GM18951 (cell line): Measurements from ENCODE around the gene ENDOG.
"Not testable (repeated sequence)": the region's sequence is repeated elsewhere in the genome, so short reads cannot be mapped to it uniquely, and the experiment has no call there.

Source experiments
- POLR2A ChIP-seq: IDR thresholded peaks from 4 replicates; pipeline ENCODE4 v1.6.1; 2011; ENCODE audit warnings: mild to moderate bottlenecking; ENCODE audit not compliant: insufficient read length, insufficient read depth; ENCODE audit errors: extremely low read depth
- in situ Hi-C: fragments of 300-500 bp; cut with MboI; formaldehyde crosslinking; loops from one replicate; pipeline ENCODE4 v1.12.0; 2022; ENCODE audit warnings: low sequenced_read_pairs, mixed read lengths, inconsistent platforms; ENCODE audit not compliant: unreplicated experiment

The ENDOG gene

GRCh38 chr9:128825923-128826700 lies 7.8 kb downstream of the ENDOG start:
- TF ChIP-seq POLR2A = no peak
- in situ Hi-C loops = no loop called here

- in situ Hi-C loops = no loop called here
- no peak for TF ChIP-seq POLR2A
Measured at GRCh38 chr9:128828267-128828666, 10.0 kb downstream of the ENDOG start.

- TF ChIP-seq POLR2A = no peak
- in situ Hi-C loops = no loop called here
Measured at GRCh38 chr9:128828719-128829452, 10.6 kb downstream of the ENDOG start.

- peak; percentile 96 for TF ChIP-seq POLR2A
- in situ Hi-C loops = no loop called here
Measured at GRCh38 chr9:128829477-128830251, 11.4 kb downstream of the ENDOG start, which contains the start of gene SPOUT1. Gene SPOUT1, minus strand, starts transcription at chr9:128829794. Its CDS starts 14 bp downstream, at chr9:128829780.

GRCh38 chr9:128833696-128834095 lies 15.4 kb downstream of the ENDOG start:
- in situ Hi-C loops = no loop called here
- no peak for TF ChIP-seq POLR2A

- in situ Hi-C loops = no loop called here
- no peak for TF ChIP-seq POLR2A
Measured at GRCh38 chr9:128835246-128836210, 17.2 kb downstream of the ENDOG start.

GRCh38 chr9:128836509-128837145 lies 18.3 kb downstream of the ENDOG start:
- in situ Hi-C loops = no loop called here
- TF ChIP-seq POLR2A = no peak

- in situ Hi-C loops = no loop called here
- TF ChIP-seq POLR2A = no peak
Measured at GRCh38 chr9:128838338-128838737, 20.0 kb downstream of the ENDOG start.

GRCh38 chr9:128840524-128840923 lies 22.2 kb downstream of the ENDOG start:
- in situ Hi-C loops = no loop called here
- no peak for TF ChIP-seq POLR2A

GRCh38 chr9:128841694-128842492 lies 23.6 kb downstream of the ENDOG start:
- in situ Hi-C loops = no loop called here

GRCh38 chr9:128843171-128843570 lies 24.9 kb downstream of the ENDOG start:
- in situ Hi-C loops = not testable (repeated sequence)

More at GRCh38 chr9:128841694-128842492, 23.6 kb downstream of the ENDOG start:
- no peak for TF ChIP-seq POLR2A

GRCh38 chr9:128845186-128845931 lies 27.1 kb downstream of the ENDOG start:
- in situ Hi-C loops = no loop called here
- TF ChIP-seq POLR2A = no peak
